ENCODE results near the gene CTU2.

The CTU2 gene

DNA sequence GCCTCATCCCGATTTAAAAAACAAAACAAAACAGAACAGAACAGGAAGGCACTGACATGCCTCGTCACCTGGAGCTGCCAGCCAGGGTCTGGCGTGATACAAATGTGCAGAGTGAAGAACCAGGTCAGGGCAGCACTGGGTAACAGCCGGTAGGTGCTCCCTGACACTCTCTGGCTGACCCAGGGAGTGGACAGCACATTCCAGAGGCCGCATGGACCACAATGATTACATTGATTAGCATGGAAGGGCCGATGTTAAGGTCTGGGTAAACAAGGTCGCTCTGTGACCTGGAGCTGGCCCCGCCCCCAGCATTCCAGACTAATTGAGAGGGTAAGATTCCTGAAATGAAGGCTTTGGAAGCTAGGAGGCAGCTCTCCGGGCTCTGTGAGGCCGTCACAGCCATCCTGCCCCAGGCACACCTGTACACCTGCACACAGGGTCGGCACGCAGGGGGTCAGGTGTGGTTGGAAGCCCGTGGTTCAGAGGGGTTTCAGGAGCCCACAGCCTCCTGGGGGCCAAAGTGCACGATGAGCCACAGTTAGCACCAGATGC lies 57.3 kb downstream of the CTU2 start:
- H3K9me3 ChIP-seq (ENCODE audit: control insufficient read depth, insufficient read depth, low read length): no peaks in the 10 kb centered on the region

DNA sequence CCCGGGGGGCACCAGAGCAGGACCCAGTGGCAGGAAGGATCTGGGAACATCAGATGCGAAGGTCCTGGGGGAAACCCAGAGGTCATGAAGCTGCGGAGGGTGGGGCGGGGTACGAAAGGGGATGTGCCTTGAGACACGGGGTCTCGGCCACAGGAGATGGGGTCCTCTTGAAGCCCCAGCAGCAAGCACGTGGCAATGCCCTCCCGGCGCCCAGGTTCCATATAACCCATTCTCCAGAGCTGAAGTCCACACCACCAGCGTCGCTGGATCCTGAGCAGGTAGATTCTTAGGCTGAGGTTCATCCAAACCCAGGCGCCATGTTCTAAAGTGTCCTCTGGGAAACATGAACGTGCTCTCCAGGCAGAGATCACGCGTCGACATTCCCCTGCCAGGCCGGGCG lies 57.8 kb downstream of the CTU2 start:
- Histone ChIP-seq H3K9ac (ENCODE audit: low read depth, low read length) (no peak overlapping the region), H3K9me3 (ENCODE audit: control insufficient read depth, insufficient read depth, low read length) (no peaks in the 10 kb centered on the region), H3K36me3 (ENCODE audit: insufficient read depth, low read length) (no peaks in the 10 kb centered on the region), H3K4me1 (ENCODE audit: insufficient read depth, low read length) (peaks cover 29% of the 10 kb centered on the region)

More for the DNA sequence above, 57.3 kb downstream of the CTU2 start:
- peaks cover 28% of the 10 kb centered on the region for H3K4me1 ChIP-seq (ENCODE audit: insufficient read depth, low read length)
- no peak overlapping the region for H3K9ac ChIP-seq (ENCODE audit: low read depth, low read length)
- no peaks in the 10 kb centered on the region for H3K36me3 ChIP-seq (ENCODE audit: insufficient read depth, low read length)

DNA sequence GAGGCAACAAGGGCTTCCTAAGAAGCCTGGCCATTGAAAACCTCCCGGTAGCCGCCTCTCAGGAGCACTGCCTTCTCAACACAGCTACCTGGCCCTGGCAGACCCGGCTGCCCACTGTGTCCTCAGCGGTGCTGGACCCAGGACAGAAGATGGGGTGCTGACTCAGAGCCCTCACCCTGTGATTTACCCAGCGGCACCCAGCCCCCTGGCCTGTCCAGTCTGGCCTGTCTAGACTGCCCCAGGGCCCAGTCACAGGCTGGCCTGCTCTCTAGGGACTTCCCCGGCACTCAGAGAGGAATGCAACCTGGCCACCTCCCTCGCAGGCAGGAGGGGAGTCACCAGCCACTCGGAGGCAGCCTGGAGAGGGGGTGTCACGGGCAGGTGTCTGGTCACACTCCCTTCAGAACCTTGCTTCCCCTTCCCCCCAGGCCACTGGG lies 58.6 kb downstream of the CTU2 start:
- Histone ChIP-seq H3K4me1 (ENCODE audit: insufficient read depth, low read length) (peaks cover 35% of the 10 kb centered on the region), H3K36me3 (ENCODE audit: insufficient read depth, low read length) (no peaks in the 10 kb centered on the region), H3K9me3 (ENCODE audit: control insufficient read depth, insufficient read depth, low read length) (no peaks in the 10 kb centered on the region), H3K9ac (ENCODE audit: low read depth, low read length) (no peak overlapping the region)

Data from ES-I3 (cell line).